NT2/D1 (cell line): Measurements from ENCODE around the gene SCAMP4.
"Not testable (repeated sequence)": the region's sequence is repeated elsewhere in the genome, so short reads cannot be mapped to it uniquely, and the experiment has no call there.

Experiments used
- DNase-seq: peaks from one replicate; pipeline ENCODE4 v3.0.0-alpha.2; 2011; ENCODE audit warnings: low read depth, low spot score
- H3K27me3 ChIP-seq: 2 replicates; pipeline ENCODE4 v1.6.0; 2011; ENCODE audit warnings: mild to moderate bottlenecking; ENCODE audit not compliant: insufficient read length, insufficient read depth
- H3K36me3 ChIP-seq: 2 replicates; pipeline ENCODE4 v1.6.1; 2011; ENCODE audit warnings: mild to moderate bottlenecking, low read length, mixed read lengths; ENCODE audit not compliant: insufficient read depth, insufficient read length
- H3K4me1 ChIP-seq: 2 replicates; pipeline ENCODE4 v1.5.1; 2011; ENCODE audit not compliant: insufficient read depth, insufficient read length
- H3K4me3 ChIP-seq: 2 replicates; pipeline ENCODE4 v1.5.1; 2011; ENCODE audit warnings: low read depth; ENCODE audit not compliant: insufficient read length
- H3K9ac ChIP-seq: 2 replicates; pipeline ENCODE4 v1.6.0; 2011; ENCODE audit warnings: low read depth; ENCODE audit not compliant: insufficient read length
- H3K9me3 ChIP-seq: 2 replicates; pipeline ENCODE4 v1.5.1; 2011; ENCODE audit warnings: mild to moderate bottlenecking, low read length; ENCODE audit not compliant: insufficient read depth
- SUZ12 ChIP-seq: IDR thresholded peaks from 2 replicates; pipeline ENCODE4 v1.6.1; 2011; ENCODE audit not compliant: insufficient read length, insufficient read depth; ENCODE audit errors: extremely low read depth
- YY1 ChIP-seq: IDR thresholded peaks from 2 replicates; pipeline ENCODE4 v1.6.1; 2011; ENCODE audit not compliant: insufficient read length, insufficient read depth
- ZNF274 ChIP-seq: IDR thresholded peaks from 2 replicates; pipeline ENCODE4 v1.6.1; 2011; ENCODE audit warnings: mild to moderate bottlenecking, low read depth, low read length

Gene SCAMP4

DNA sequence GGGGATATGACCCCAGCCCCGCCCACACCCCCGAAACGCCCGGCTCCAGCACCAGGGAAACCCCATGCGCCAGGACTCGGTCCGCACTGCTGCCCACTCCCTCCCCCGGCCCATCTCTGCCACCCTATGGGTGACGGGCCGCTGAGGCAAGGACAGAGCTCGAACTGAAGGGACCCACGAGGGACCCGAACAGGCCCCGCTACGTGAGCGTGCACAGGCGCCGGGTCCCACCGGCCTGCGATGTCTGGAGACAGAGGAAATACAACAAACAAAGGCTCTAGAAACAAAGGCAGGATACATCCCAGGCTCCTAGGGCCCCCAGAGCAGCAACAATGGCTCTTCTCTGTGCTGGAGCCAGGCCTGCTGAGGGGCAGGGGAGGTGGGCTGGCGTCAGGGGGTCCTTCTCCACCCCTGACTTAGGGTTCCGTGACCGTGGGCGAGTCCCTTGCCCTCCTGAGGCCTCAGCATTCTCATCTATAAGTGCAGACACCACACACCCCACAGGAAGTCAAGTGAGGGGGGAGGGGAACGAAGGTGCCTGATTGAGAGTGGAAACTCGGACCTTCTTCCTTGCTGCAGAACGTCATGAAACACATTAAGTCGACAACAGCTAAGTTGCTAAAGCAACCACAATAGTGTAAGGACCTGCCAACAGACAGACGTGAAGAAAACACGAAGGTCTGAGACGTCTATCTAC, 23.0 kb upstream of the SCAMP4 start:
- H3K9me3 ChIP-seq: no peaks in the 10 kb centered on the region
- no peak overlapping the region for H3K4me3 ChIP-seq
- TF ChIP-seq ZNF274 (no peak), YY1 (no peak), SUZ12 (no peak)
- H3K27me3 ChIP-seq: no peaks in the 10 kb centered on the region
- H3K9ac ChIP-seq: peak overlapping the region; percentile 6
- no peak for DNase-seq
- peaks cover 23% of the 10 kb centered on the region for H3K36me3 ChIP-seq
- peaks cover 15% of the 10 kb centered on the region for H3K4me1 ChIP-seq

DNA sequence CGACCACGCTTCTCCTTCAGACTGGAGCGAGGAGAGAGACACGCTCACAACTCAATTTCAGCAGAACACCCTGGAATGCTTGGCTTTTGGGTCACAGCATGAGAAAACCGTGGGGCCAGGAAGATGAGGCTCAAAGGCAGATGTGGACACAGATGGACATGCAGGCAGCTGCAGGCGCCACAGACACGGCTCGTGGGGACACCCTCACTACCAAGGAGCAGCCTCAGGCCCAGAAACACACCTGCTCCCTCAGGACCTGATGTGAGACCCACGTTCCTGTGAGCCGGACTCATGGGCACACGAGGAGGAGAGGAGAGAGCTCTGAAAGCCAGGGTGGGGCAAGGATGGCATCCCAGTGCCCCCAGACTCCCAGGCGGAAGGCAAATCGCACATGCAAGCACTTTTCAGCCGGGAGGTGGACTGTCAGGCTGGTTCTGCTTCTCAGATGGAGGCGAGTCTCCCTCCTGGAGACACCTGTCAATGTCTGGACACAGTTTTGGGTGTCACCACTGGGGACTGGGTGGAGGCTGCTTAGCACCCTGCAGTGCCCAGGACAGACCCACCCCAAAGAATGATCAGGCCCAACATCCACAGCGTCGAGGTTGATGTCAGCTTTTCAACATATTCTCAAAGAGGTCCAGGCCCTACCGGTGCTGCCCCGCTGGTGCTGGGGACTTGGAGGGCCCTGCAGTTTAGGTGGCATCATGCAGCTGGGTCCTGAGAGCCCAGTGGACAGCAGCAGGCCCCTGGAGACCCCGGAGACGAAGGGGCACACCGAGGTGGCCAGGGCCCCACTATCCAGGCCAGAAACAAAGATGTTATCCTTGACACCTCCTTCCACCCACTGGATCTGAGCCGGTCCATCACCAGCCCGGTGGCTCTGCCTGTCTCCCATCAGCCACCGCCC, 22.2 kb upstream of the SCAMP4 start:
- Histone ChIP-seq H3K36me3 (peaks cover 23% of the 10 kb centered on the region), H3K9me3 (no peaks in the 10 kb centered on the region), H3K27me3 (no peaks in the 10 kb centered on the region), H3K4me3 (peak overlapping the region; percentile 97), H3K4me1 (peaks cover 18% of the 10 kb centered on the region), H3K9ac (peak overlapping the region; percentile 99)
- no peak for DNase-seq
- TF ChIP-seq ZNF274: no peak
- TF ChIP-seq YY1: no peak
- no peak for TF ChIP-seq SUZ12

DNA sequence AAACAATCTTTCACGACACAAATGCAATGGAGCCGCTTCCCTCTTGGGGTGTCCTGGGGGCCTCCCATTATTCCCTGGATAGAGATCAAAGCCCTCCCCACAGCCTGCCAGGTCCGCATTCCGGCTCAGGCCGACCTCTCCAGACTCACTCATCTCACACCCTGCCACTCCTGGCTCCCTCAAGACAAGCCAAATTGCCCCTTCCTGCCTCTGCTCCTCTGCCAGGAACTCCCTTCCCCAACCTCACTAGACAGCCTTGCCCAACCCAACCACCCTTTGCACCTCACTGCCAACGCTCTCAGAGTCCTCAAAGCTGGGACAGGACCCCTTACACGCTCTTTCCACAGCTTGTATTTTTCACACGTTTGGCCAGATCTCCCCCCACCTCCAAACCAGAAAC, 21.4 kb upstream of the SCAMP4 start:
- Histone ChIP-seq H3K9me3 (no peaks in the 10 kb centered on the region), H3K4me1 (peaks cover 21% of the 10 kb centered on the region), H3K9ac (peak overlapping the region; percentile 99), H3K27me3 (no peaks in the 10 kb centered on the region), H3K36me3 (peaks cover 23% of the 10 kb centered on the region), H3K4me3 (peak overlapping the region; percentile 97)
- no peak for DNase-seq
- no peak for TF ChIP-seq ZNF274
- TF ChIP-seq SUZ12: no peak
- TF ChIP-seq YY1: no peak

DNA sequence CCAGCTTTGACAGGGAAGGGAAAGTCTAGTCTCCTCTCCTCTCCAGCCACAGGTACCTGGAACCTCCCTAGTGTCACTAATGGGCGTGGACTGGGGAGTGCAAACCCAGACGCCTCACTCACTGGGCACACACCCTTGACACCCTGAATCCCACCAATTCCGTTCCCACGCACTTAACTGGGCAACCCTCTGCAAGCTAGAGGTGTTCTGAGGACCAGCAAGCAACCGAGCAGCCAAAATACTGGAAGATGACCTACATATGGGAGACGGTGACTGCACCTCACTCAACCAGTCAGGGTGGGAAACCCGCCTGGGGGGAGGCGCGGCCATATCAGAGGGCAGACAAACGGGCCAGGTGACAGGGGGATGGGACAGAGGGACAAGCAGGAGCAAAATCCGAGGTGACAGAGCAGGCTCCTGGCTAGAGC, 20.9 kb upstream of the SCAMP4 start:
- Histone ChIP-seq H3K27me3 (no peaks in the 10 kb centered on the region), H3K36me3 (peaks cover 23% of the 10 kb centered on the region), H3K9ac (peak overlapping the region; percentile 99), H3K9me3 (no peaks in the 10 kb centered on the region), H3K4me3 (peak overlapping the region; percentile 97), H3K4me1 (peaks cover 21% of the 10 kb centered on the region)
- DNase-seq: no peak
- TF ChIP-seq YY1: no peak
- no peak for TF ChIP-seq ZNF274

DNA sequence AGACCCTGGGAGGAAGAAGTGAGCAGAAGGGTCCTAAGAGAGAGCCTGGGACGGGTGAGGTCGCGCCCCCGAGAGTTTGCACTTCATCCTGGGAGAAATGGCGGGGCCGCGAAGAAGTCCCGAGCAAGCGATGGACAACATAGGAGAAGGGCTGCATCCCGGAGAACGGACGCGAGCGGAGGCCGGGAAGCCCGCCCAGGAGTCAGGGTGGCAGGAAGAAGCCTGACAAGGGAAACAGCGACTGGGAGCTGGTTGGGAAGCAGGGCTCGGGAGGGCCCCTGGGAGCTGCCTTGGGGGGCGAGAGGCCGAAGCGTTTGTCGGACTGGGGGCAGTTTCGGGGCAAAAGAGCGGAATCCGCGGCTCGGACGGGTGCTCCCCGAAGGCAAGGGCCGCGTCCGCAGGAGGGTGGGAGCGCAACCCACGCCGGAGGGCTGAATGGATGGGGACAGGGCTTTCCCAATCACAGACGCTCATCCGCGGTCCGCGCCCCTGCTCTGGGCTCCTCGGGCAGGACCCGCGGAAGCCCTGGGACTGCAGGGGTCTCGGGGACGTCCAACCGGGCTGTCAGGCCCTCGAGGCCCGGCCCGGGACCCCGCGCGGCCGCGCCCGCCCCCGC, 20.4 kb upstream of the SCAMP4 start:
- Histone ChIP-seq H3K9ac (peak overlapping the region; percentile 99), H3K4me1 (peaks cover 21% of the 10 kb centered on the region), H3K27me3 (no peaks in the 10 kb centered on the region), H3K4me3 (peak overlapping the region; percentile 97), H3K9me3 (no peaks in the 10 kb centered on the region), H3K36me3 (peaks cover 23% of the 10 kb centered on the region)
- no peak for DNase-seq
- TF ChIP-seq YY1 (no peak), ZNF274 (no peak), SUZ12 (no peak)

DNA sequence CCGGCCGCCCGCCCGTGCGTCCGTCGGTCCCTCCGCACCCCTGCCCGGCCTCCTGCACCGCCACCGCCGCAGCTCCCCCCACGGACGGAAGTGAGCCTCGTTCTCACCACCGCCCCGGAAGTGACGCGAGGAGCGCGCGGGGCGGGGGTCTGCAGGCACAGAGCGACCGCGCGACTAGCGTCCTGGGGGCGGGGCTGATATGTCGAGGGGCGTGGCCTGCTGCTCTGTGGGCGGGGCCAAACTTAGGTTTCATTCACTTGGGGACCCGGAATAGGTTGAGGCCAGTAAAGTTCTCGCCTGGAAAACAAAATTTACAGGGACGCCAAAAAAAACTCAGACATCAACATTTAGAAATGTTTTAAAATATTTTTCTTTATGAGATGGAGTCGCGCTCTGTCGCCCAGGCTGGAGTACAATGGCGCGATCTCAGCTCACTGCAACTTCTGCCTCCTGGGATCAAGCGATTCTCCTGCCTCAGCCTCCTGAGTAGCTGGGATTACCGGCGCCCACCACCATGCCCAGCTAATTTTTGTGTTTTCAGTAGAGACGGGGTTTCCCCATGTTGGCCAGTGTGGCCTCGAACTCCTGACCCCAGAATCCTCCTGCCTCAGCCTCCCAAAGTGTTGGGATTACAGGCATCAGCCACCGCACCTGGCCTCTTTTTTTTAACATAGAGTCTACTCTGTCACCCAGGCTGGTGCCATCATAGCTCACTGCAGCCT, 19.6 kb upstream of the SCAMP4 start, which contains the start of gene ABHD17A:
Gene ABHD17A, minus strand, starts transcription at position 99 of the 722 bp plus-strand sequence. CDS start 3,930 bp downstream, outside the sequence.
- H3K9me3 ChIP-seq, H3K27me3 ChIP-seq: not testable (repeated sequence)
- H3K9ac ChIP-seq: peak within 1 kb of the TSS; percentile 99
- peak; percentile 91 for DNase-seq
- H3K4me3 ChIP-seq: peak within 1 kb of the TSS; percentile 97
- peaks cover 21% of the 10 kb centered on the region for H3K4me1 ChIP-seq
- H3K36me3 ChIP-seq: peaks cover 17% of the 10 kb centered on the region

DNA sequence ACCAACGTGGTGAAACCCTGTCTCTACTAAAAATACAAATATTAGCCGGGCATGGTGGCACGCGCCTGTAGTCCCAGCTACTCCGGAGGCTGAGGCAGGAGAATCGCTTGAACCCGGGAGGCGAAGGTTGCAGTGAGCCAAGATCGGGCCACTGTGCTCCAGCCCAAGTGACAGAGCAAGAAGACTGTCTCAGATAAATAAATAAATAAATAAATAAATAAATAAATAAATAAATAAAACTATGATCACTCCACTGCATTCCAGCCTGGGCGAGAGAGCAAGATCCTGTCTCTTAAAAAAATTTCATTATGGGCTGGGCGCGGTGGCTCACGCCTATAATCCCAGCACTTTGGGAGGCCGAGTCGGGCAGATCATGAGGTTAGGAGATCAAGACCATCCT, 18.8 kb upstream of the SCAMP4 start:
- H3K9me3 ChIP-seq, DNase-seq, H3K9ac ChIP-seq, H3K27me3 ChIP-seq, H3K4me3 ChIP-seq: not testable (repeated sequence)
- Histone ChIP-seq H3K4me1 (peaks cover 21% of the 10 kb centered on the region), H3K36me3 (peaks cover 12% of the 10 kb centered on the region)
